ENCODE data around the gene SLC6A18.
"Not testable (repeated sequence)": the region's sequence is repeated elsewhere in the genome, so short reads cannot be mapped to it uniquely, and the experiment has no call there.

Gene SLC6A18

GRCh38 chr5:1283729-1284041 is 58.5 kb downstream of the SLC6A18 start:
- not testable (repeated sequence) for H3K9me2 ChIP-seq (replicated peaks; ENCODE audit: insufficient read depth, low read length); H3K9me3 ChIP-seq (ENCODE audit: insufficient read depth, low read length); H3K4me2 ChIP-seq (ENCODE audit: low read depth, low read length, poor library complexity, severe bottlenecking); H3K4me3 ChIP-seq (ENCODE audit: insufficient read depth, low read length, poor library complexity, severe bottlenecking); H3K27me3 ChIP-seq (ENCODE audit: low read length); H3K27ac ChIP-seq (ENCODE audit: low read depth, low read length); H2AFZ ChIP-seq (ENCODE audit: low read depth, low read length, severe bottlenecking); H3F3A ChIP-seq (ENCODE audit: insufficient read depth); H4K20me1 ChIP-seq (ENCODE audit: low read depth, low read length); H3K9ac ChIP-seq (ENCODE audit: low read length)
- Histone ChIP-seq H3K79me2 (ENCODE audit: insufficient read depth, low read length) (peaks cover 66% of the 10 kb centered on the region), H3K36me3 (ENCODE audit: low read length) (peaks cover 13% of the 10 kb centered on the region; the same call in 1 of the 2 replicates)

- not testable (repeated sequence) for H3K27ac ChIP-seq (ENCODE audit: low read depth, low read length); H4K20me1 ChIP-seq (ENCODE audit: low read depth, low read length); H3K9ac ChIP-seq (ENCODE audit: low read length); H3F3A ChIP-seq (ENCODE audit: insufficient read depth); H2AFZ ChIP-seq (ENCODE audit: low read depth, low read length, severe bottlenecking); H3K9me2 ChIP-seq (replicated peaks; ENCODE audit: insufficient read depth, low read length); H3K4me2 ChIP-seq (ENCODE audit: low read depth, low read length, poor library complexity, severe bottlenecking); H3K27me3 ChIP-seq (ENCODE audit: low read length); H3K4me3 ChIP-seq (ENCODE audit: insufficient read depth, low read length, poor library complexity, severe bottlenecking); H3K9me3 ChIP-seq (ENCODE audit: insufficient read depth, low read length)
- peaks cover 13% of the 10 kb centered on the region; the same call in 1 of the 2 replicates for H3K36me3 ChIP-seq (ENCODE audit: low read length)
- peaks cover 68% of the 10 kb centered on the region for H3K79me2 ChIP-seq (ENCODE audit: insufficient read depth, low read length)
Observed at GRCh38 chr5:1284336-1284970, 59.3 kb downstream of the SLC6A18 start.

GRCh38 chr5:1285141-1285540 is 60.0 kb downstream of the SLC6A18 start:
- no peak overlapping the region for H3K9ac ChIP-seq (ENCODE audit: low read length)
- no peak overlapping the region for H2AFZ ChIP-seq (ENCODE audit: low read depth, low read length, severe bottlenecking)
- H3K79me2 ChIP-seq (ENCODE audit: insufficient read depth, low read length), result peaks cover 64% of the 10 kb centered on the region
- no peaks in the 10 kb centered on the region for H3K9me3 ChIP-seq (ENCODE audit: insufficient read depth, low read length)
- no peaks in the 10 kb centered on the region for H3K9me2 ChIP-seq (replicated peaks; ENCODE audit: insufficient read depth, low read length)
- H3K27ac ChIP-seq (ENCODE audit: low read depth, low read length), result no peak overlapping the region
- H4K20me1 ChIP-seq (ENCODE audit: low read depth, low read length), result no peaks in the 10 kb centered on the region
- H3F3A ChIP-seq (ENCODE audit: insufficient read depth), result peaks cover 7% of the 10 kb centered on the region
- H3K36me3 ChIP-seq (ENCODE audit: low read length), result peaks cover 13% of the 10 kb centered on the region; the same call in 1 of the 2 replicates
- no peak for TF ChIP-seq CTCF (IDR thresholded peaks at IDR 0.05; ENCODE audit: insufficient read depth, low read length, poor library complexity, severe bottlenecking)
- no peak for TF ChIP-seq EZH2phosphoT487 (conservative IDR thresholded peaks at IDR 0.05; ENCODE audit: low read length)
- no peak overlapping the region for H3K4me3 ChIP-seq (ENCODE audit: insufficient read depth, low read length, poor library complexity, severe bottlenecking)
- no peak overlapping the region for H3K4me2 ChIP-seq (ENCODE audit: low read depth, low read length, poor library complexity, severe bottlenecking)
- no peaks in the 10 kb centered on the region for H3K27me3 ChIP-seq (ENCODE audit: low read length)

- Histone ChIP-seq H3K4me3 (ENCODE audit: insufficient read depth, low read length, poor library complexity, severe bottlenecking) (no peak overlapping the region), H3K79me2 (ENCODE audit: insufficient read depth, low read length) (peaks cover 64% of the 10 kb centered on the region), H3K9me3 (ENCODE audit: insufficient read depth, low read length) (no peaks in the 10 kb centered on the region), H3K36me3 (ENCODE audit: low read length) (peaks cover 13% of the 10 kb centered on the region; the same call in 1 of the 2 replicates), H3F3A (ENCODE audit: insufficient read depth) (peaks cover 7% of the 10 kb centered on the region), H3K9me2 (replicated peaks; ENCODE audit: insufficient read depth, low read length) (no peaks in the 10 kb centered on the region), H3K27ac (ENCODE audit: low read depth, low read length) (no peak overlapping the region), H4K20me1 (ENCODE audit: low read depth, low read length) (no peaks in the 10 kb centered on the region), H3K9ac (ENCODE audit: low read length) (no peak overlapping the region), H2AFZ (ENCODE audit: low read depth, low read length, severe bottlenecking) (no peak overlapping the region), H3K4me2 (ENCODE audit: low read depth, low read length, poor library complexity, severe bottlenecking) (no peak overlapping the region), H3K27me3 (ENCODE audit: low read length) (no peaks in the 10 kb centered on the region)
- TF ChIP-seq EZH2phosphoT487 (conservative IDR thresholded peaks at IDR 0.05; ENCODE audit: low read length), result no peak
- no peak for TF ChIP-seq CTCF (IDR thresholded peaks at IDR 0.05; ENCODE audit: insufficient read depth, low read length, poor library complexity, severe bottlenecking)
Observed at GRCh38 chr5:1285883-1286291, 60.7 kb downstream of the SLC6A18 start.

Data from SU-DHL-6 (cell line).